ENCODE data around the gene TTC22.
A peak's percentile ranks its signal among the peaks of the same experiment; 100 is the strongest.

Gene TTC22

GRCh38 chr1:54745274-54745673 lies 55.8 kb downstream of the TTC22 start:
- no peak for DNase-seq

DNA sequence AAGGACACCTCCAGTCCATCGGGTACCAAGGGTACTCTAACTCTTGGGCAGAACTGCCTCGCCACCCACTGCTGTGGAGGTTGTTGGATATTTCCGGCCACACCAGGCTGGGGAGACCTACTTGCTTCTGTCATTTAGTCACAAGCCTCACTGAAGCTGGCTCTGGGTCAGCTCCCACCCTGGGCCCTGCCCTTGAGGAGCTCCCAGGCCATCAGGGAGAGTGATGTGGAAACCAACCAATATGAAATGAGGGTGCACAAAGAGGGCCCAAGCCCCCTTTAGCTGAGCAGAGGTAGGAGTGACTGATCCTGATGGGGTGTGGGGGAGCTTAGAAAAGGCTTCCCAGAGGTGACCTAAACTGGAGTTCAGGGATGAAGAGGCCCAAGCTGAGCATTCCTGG lies 56.4 kb downstream of the TTC22 start:
- DNase-seq, result no peak

- DNase-seq, result no peak
Observed at GRCh38 chr1:54743416-54744226, 57.5 kb downstream of the TTC22 start.

GRCh38 chr1:54742282-54742681 lies 58.8 kb downstream of the TTC22 start:
- DNase-seq, result peak; percentile 2

GRCh38 chr1:54741531-54741930 lies 59.6 kb downstream of the TTC22 start:
- no peak for DNase-seq

DNA sequence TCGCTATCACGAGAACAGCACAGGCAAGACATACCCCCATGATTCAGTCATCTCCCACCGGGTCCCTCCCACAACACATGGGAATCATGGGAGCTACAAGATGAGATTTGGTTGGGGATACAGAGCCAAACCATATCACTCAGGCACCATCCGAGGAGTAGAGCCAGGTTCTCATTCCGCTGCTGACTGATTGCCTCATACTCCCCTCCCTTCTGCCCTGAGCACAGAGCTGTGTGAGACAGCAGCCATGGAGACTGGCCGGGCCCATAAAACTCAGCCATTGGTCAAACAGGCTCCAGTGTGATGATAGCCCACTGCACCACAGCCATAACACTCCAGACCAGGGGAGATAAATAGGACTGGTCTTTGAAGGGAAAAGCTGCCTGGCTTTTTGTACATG lies 62.9 kb downstream of the TTC22 start:
- DNase-seq, result no peak

- no peak for DNase-seq
Observed at GRCh38 chr1:54736685-54737084, 64.4 kb downstream of the TTC22 start.

Data from fibroblast of skin of right quadriceps (primary cell).